Suppressor macrophage treated with lipopolysaccharide for 4 hours (primary cell): ENCODE results near the gene EPAS1.
"Not testable (repeated sequence)": the region's sequence is repeated elsewhere in the genome, so short reads cannot be mapped to it uniquely, and the experiment has no call there.

ENCODE experiments used
- DNase-seq: peaks from one replicate; pipeline ENCODE4 v3.0.0-alpha.2; 2020

The EPAS1 gene

DNA sequence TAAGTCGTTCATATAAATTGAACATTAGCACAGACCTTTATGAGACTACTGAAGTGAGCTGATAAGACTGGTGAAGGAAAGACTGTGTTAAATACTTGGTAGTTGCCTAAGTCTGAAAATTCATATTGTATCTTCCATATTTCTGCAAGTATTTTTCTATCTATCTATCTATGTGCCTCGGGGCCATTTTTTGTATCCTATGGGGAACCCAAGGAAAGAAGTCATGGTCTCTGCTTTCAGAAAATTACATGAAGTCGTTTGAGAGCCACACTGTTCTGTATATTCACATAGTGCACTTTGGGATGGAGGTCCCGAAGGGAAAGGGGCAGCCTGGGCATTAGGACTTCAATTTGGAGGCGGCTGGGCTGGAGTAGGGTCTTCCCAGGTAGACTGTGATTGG, 89.6 kb downstream of the EPAS1 start:
- no peak for DNase-seq

DNA sequence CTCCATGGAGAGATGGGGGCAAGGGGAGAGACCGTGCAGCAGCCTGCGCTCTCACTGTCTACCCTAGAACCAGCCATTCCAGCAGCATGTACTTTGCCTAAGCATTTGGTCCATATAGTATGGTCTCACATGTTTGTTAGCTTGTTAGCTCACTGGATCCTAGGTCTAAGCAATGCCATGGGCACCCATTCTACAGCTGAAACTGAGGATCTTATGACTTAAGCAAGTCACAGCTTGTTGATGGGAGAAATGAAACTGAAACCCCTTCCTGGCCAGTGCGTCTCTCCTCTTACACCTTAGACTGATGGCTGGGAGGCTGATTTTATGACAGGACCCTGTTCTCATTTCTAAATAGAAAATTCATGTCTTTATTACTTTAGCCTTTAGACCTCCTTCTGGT, 90.1 kb downstream of the EPAS1 start:
- peak; percentile 46 for DNase-seq

DNA sequence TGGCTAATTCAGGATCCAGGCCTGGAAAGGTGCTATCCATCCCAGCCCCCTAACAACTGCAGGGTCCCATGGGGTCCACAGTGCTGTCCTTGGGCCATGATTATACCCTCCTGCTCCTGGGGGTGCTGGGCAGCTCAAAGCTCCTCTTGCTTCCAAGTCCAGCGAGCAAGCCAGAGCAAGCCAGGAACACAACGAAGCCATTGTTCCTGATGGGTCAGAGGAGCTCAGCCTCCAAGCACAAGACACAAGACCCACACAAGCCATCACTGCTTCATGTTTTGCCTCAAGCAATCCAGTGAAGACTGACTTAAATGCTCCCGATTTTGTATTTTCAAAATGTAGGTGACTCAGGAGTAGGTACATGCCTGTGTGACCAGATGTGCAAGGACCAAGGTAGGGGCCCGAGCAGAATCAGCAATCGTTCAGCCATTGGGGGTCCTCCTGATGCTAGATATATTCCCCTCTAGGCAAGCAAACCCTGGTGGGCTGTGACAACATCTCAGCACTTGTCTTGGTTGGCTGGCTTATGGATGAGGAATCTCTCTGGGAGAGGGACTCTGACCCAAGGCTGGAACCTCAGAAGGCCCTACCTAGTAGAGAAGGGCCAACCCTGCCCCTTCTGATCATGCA, 90.8 kb downstream of the EPAS1 start:
- DNase-seq, result no peak

DNA sequence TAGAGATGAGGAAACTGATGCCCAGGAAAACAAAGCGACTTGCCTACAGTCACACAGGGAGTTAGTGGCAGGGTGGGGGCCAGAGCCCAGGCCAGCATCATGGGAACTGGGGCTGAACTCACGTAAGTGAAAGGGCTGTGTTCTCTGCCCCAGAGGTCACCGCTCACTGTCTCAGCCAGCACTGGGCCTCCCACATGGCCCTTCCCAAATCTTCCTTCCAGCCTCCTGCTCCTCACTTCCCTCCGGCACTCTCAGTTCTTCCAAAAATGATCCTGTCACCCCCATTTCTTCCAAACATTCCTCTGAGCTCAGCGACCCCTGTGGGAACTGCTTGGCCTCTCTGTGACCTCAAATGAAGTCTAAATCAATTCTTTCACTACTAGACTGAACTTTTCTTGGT, 91.7 kb downstream of the EPAS1 start:
- DNase-seq, result peak; percentile 24

DNA sequence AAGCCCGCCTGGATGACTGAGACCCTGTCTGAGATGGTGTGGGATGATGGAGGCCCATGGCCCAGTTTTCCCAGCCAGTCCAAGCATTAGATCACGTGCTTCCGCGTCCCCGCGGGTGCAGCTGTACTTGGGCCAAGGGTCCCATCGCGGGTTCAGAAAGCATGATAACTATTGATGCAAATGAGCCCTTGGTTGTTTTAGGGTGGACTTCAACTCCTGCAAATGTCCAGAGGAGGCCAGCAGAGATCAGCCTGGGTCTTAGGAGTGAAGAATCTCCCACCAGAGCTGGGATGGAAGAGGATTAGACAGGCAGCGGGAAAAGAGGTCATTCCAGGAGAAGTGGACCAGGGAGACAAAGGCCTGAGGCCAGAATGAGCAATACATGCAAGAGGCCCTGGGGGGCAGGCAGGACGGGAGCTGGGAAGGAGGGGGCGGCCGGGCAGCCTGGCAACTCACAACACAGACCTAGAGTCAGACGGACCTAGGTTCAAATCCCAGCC, 92.3 kb downstream of the EPAS1 start:
- no peak for DNase-seq

DNA sequence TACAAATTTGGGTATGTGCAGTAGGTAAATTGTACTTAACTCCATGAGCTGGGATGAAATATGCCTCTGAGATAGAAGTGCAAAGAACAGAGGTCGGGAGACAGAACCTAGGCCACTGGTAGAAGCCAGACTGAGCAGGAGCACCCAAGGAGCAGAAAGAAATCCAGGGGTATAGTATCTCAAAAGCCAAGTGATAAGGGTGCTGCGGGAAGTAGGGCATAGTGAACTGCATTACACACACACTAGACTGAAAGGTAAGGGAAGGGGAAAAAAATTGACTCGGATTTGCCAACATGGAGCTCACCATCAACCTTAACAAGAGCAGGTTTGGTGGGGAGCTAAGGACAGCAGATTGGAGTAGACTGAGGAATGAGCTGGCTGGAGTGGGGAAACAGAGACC, 92.8 kb downstream of the EPAS1 start:
- DNase-seq, result no peak

DNA sequence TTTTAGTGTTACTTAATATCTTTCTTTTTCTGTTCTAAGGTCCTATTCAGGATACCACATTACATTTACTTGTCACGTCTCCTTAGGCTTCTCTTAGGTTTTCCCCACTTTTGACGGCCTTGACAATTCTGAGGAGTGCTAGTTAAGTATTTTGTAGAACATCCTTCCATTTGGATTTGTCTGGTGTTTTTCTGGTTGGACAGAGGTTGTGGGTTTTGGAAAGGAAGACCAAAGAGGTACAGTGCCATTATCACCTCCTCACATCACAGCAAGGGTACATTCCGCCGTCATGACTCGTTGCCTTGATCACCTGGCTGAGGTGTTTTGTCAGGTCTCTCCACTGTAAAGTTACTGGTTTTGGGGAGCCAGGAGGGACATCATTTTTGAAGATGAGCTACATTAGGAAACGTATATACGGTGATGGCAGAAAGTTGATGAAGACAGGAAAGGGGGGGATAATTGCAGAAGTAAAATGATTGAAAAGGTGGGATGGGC, 93.7 kb downstream of the EPAS1 start:
- no peak for DNase-seq

DNA sequence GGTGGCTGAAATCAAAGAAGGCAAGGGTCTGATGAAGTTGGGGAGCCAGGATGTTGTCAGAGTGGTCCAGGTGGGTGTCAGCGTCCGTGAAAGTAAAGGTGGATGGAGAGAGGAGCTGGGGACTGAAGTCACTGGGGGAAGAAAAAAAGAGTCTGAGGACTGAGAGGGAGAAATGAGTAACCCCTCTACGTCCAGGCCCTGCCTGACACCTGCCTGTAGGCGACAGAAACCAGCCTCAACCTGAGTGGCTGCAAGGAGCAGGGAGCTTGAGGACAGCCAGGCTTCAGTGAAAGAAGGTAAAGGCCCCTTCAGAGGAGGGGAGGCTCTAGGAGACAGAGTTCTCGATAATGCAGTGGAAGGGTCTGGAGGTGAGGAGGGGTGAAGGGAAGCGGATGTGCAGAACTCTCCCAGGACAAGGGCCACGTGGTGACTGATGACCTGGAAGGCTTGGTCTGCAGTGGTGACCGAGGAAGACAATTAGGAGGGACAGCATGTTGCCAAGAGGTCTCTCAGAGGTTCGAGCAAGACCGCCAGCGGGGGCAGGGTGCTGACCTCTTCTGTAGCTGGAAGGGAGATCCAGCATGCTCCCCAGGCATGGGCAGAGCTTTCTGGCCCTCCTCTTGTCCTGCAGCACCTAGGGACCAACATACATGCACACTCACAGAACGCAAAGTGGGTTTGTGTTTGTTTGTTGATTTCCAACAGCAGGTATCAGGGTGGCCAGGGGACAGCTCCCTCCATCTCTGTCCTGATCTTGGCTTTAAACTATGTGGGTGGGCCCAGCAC, 95.5 kb downstream of the EPAS1 start:
- no peak for DNase-seq

DNA sequence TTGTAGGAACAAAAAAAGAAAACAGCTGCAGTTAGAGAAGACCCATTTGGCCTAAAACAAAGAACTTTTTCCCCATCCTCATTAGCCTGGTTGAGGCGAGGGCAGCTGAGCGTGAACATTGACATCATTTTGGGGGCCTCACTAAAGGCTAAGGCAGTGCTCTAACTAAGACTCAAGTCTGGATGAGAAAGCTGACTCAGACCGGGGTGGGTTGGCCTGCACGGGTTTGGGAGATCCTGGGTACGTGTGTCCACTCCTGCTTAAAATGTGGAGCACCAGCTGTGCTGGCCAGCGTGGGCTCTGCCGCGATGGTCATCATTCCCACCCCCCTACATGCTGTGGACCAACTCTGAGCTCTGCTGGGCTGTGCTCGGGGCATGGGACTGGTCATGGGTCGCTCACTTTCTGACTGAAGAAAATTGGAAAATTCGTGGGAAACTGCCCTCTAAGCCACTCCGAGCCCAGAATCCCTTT, 96.2 kb downstream of the EPAS1 start:
- no peak for DNase-seq

DNA sequence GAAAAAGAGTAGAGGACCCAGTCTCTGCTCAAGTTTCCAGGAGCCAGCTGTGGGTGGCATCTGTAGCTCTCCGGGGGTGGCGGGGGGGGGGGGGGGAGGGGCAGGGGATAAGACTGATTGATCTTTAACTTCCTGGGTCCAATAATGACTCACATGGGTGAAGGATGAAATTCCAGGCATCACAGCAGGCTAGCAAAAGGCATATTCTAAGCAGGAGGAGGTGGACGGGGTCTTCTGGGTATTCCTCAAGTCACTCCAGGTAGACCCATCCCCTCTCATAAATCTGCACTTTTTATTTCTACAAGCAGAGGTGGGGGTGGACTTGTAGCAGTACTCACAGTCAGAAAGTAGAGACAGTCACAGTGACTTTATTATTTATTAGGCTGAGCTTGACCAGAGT, 96.7 kb downstream of the EPAS1 start:
- no peak for DNase-seq

DNA sequence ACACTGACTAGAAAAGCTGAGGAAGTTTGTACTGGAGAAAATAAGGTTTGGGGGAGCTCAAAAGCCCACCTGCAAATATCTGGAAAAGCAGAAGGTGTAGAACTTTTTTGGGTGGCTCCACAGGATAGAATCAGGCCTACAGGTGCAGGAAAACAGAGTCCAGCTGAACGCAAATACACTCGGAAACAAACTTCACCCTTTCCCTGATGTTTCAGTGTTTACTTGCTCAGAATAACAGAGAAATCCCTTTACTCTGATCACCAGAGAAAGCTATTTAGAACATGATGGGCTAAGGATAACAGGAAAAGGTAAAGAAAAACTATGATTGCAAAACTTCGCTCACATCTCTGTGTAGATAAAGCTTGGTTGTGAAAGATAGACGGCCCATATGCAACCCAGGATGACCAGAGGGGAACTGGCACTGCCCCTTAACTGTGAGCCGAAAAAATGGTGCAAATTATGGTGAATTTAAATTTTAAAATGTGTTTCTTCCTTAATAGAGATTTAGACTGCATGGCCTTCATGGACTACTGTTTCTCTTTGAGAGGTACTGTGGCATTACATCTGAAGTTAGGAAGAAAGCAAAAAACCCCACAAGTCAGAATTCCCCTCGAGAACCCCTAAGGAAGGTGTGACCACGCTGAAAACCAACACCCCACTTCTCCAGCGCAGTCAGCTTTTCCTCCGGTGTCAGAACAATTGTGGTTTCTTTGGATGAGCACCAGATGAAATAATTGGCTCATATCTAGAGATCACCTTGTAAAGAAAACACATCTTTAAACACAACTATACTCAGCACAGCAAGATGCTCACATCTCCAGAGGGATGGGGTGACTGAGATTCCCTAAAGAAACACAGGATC, 97.7 kb downstream of the EPAS1 start:
- no peak for DNase-seq

DNA sequence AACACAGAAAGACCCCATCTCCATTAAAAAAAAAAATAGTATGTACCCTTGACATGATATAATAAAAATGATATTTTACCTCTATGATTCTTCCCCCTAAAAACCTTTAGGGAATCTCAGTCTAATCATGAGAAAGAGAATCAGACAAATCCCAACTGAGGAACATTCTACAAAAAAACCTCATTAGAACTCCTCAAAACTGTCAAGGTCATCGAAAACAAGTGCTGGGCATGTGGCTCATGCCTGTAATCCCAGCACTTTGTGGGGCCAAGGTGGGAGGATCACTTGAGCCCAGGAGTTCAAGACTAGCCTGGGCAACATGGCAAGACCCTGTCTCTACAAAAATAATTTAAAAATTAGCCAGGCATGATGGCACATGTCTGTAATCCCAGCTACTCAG, 98.5 kb downstream of the EPAS1 start:
- not testable (repeated sequence) for DNase-seq

DNA sequence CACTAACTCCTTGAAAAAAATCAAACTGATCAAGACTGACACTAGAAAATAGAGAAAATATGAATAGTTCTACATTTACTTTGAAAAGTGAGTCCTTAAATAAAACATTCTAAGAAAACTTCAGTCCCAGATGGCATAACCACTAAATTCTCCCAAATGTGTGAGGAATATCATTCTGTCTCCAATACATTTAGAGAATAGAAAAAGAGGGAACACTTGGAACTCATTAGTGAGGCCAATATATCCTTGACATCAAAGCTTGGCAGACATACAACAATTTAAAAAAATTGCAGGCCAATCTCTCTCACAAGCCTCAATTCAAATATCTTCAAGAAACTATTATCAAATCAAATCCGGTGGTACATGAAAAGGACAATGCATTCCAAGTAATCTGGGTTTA, 102.8 kb downstream of the EPAS1 start:
- DNase-seq, result no peak

DNA sequence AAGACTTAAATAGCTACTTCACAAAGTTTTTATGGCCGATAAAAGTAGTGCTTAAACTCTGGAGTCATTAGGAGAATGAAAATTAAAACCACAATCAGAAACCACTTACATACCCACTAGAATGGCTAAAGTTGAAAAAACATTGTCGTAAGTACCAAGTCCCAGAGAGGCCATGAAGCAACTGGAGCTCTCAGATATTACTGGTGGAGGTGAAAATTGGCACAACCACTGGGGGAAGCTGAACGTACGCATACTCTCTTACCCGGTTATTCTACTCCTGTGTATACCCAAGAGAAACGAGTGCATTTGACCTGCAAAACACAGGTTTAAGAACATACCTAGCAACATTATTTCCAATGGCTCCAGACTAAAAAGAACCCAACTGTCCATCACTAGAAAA, 105.7 kb downstream of the EPAS1 start:
- DNase-seq, result no peak

DNA sequence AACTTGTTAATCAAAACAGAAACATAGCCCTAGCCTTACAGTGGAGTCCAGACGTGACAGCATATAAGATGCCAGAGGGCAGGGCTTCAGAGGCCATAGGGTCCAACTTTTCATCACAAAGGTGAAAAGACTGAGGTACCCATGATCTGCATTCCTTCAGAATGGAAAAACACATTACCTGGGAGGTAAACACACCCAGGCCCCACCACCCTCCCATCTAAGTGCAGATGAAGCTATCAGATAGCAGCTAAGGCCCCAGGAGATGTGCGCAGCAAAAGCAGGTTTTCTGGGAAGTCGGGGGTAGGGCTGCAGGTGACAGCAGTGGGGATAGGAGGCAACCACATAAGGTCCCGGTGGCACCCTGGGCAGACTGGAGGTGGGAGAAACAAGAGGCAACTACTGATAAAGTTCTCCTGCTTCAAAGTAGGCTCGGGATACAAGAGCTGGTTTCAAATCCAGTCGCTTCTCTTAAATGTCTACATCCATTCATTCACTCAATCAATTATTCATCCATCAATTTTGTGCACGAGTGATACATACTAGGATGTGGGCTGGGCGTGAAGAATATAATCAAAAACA, 107.1 kb downstream of the EPAS1 start:
- no peak for DNase-seq

DNA sequence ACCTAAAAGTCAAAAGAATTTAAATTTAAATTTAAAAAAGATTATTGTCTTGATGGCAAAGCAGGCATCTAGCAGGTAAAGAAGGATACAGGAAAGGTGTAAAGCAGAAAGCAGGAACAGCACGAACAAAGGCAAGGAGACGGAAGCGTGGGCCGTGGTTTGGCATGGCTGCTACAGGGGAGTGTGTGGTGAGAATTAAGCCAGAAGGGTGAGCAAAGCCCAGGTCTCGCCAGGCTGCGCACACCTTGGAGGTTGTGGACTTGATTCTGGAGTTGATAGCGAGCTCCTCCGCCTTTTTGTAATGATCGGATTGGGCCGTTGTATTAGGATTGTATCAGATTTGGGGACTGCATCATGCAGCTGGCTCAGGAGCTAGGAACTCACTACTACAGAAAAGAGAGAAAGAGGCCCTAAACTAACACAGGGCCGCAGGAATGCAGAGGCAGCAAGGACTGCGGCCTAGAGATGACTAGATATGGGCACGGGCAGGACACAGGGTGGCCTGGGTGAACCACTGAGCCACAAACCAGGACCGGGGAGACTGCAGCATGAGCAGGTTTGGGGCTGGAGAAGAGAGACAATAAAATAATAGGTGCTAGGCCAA, 110.7 kb downstream of the EPAS1 start:
- no peak for DNase-seq

DNA sequence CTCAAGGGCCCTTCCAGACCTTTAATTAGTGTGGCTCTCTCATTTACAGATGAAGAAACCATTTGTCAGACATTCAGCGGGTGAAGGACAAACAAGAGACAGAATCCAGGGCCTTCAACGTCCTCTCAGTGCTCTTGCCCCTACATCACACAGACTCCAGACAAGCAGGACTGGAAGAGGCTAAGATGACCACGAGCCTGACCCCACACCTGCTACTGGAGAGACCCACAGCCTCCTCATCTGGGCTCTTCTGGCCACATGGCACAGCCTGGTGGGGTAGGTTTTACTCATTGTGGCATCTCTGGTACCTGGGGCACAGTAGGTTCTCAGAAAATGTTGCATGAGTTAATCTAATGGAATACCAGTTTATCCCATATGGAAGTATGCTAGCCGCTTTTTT, 112.5 kb downstream of the EPAS1 start:
- DNase-seq, result no peak

DNA sequence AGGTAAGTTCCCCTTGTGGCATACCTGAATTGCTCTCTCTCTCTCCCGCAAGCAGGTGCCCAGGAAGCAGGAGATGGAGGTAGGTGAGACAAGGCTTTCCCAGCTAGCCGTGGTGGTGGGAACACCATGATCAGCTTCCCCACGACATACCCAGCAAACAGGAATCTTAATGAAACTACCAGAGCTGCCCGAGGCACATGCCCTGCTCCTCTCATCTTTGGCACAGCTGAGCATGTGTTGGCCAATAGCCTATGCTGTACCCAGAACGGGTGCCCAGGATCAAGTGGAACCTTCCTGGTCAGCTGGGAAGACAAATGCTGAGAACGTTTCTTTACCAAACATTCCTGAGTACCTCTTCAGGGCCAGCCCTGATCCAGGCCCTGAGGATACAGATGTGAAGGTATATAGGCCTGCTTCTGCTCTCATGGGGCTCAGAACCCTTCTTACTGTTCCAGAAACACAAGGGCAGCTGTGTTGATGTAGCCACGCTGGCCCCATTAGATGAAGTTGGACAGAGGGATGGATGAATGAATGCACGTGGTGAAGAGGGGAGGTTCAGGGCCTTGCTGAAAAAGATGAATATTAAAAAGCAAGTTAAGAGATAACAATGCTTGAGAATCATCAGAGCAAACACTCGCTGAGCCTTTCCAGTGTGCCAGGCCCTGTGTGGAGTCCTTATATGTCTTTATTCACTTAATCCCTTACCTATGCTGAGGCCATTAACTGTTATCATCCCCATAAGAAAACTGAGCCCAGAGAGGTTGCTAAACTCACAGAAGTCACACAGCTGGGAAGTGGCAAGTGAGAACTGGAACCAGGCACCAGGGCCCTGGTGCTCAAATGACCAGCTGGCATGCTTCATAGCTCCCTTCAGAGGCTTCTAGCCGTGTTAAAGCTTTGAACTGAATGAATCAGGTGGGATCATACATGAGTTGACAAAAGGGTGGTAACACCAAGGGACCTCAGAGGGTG, 113.4 kb downstream of the EPAS1 start:
- no peak for DNase-seq

DNA sequence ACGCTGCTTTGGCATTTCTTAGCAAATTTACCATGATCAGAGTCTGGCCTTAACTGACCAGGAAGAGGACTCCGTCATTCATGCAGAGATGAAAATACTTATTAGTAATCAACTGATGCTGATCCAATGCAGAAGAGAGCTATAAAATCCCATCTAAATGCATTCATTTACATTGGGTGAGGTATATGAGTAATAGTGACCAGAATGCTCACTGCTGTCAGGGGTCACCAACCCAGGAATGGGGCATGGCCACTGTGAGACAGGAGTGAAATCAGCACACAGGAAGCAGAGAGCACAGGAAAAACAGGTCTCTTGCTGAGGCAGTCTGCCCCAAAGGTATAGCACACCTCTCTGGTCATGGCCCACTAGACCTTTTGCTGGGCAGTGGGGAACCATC, 114.0 kb downstream of the EPAS1 start:
- no peak for DNase-seq

DNA sequence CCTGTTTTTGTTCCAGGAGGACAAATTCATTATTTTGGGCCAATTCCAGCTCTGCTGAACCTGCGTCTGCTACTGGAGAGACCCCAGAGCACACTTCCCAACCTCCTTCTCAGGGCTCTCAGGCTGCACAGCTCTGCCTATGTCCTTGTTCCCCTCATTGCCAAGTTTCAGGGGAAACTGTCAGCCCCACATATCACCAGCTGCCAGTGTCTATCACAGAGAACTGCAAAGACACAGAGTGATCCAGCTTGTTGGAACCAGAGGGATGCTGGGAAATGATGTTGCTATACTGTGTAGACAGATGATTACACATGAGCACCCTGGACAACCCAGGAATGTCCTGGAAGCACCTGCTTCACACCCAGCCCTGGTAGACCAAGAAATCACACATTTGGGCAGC, 114.8 kb downstream of the EPAS1 start:
- DNase-seq, result no peak

DNA sequence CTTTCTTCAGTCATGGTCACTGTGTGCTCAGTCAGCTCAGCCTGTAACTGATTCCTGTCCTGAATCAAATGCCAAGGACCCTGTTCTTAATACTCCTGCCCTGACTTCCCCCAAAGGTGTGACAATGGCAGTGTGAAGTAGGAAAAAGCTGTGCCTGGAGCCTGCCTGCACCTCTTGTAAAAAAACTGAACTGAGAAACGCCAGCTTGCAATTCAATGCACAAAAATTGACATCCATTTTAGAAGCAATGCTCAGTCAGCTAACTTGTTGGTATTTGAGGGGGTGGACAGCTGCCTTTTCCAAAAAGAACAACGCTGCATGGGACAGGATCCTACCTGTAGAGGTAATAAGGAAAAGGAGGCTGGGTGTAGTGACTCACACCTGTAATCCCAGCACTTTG, 115.9 kb downstream of the EPAS1 start:
- DNase-seq, result no peak
